A549 (cell line): Measurements from ENCODE around the gene CD4. TPM values are rescaled to one million over a fixed set of nuclear protein-coding genes. Genes with fewer than 3 reads are reported as not detected.

Source experiments
- ATAC-seq, 2 experiments: fragments of 200-7000 bp in 1 of 2; fragments of >200 bp in 1 of 2; cut with Nextera tagmentation in 1 of 2; cut with Tn5 transposase in 1 of 2; 3 replicates each; pipeline versions ENCODE4 v1.8.0 to v1.9.1; 2018 to 2020; ENCODE audit warnings: mild to moderate bottlenecking in 1 of 2, moderate library complexity in 1 of 2
- CTCF ChIA-PET: fragments of 300-600 bp; sonication (Branson Sonifier 250); formaldehyde crosslinking; extraction: SDS; loops from one replicate; lab custom pipeline; 2021; ENCODE audit warnings: antibody characterized with exemption, inconsistent platforms; lab: Yijun Ruan, JAX
- POLR2A ChIA-PET: fragments of 350-600 bp; formaldehyde crosslinking; extraction: SDS; loops from one replicate; lab custom pipeline; 2021; ENCODE audit warnings: antibody characterized with exemption, inconsistent platforms; lab: Yijun Ruan, JAX
- DNase-seq, 2 experiments: peaks; one replicate each; pipeline versions ENCODE4 v3.0.0 to v3.0.0-alpha.2; 2011 to 2016; ENCODE audit warnings: low read depth in 1 of 2, low spot score in 1 of 2
- FAIRE-seq: peaks from 2 replicates; lab custom pipeline; 2011; peaks lifted over from hg19 to GRCh38; lab: Jason Lieb, UNC
- H3K27ac ChIP-seq, 2 experiments: fragments of >200 bp; sonication (Bioruptor Twin); formaldehyde crosslinking; 3 replicates each; pipeline ENCODE4 v1.5.1; 2016 to 2017
- H3K4me1 ChIP-seq: fragments of >200 bp; sonication (Bioruptor Twin); formaldehyde crosslinking; 3 replicates; pipeline ENCODE4 v1.6.1; 2016
- H3K4me2 ChIP-seq: fragments of >200 bp; sonication (Bioruptor Twin); formaldehyde crosslinking; 3 replicates; pipeline ENCODE4 v1.6.1; 2016
- H3K4me3 ChIP-seq: fragments of >200 bp; sonication (Bioruptor Twin); formaldehyde crosslinking; 3 replicates; pipeline ENCODE4 v1.5.1; 2016
- H3K9me3 ChIP-seq: fragments of >200 bp; sonication (Bioruptor Twin); formaldehyde crosslinking; 3 replicates; pipeline ENCODE4 v1.6.1; 2016
- CBX8 ChIP-seq: fragments of 200-600 bp; sonication (generic); IDR thresholded peaks from 2 replicates; pipeline ENCODE4 v1.6.1; 2016
- CEBPB ChIP-seq, 2 experiments: fragments of >200 bp in 1 of 2; sonication (Bioruptor Twin) in 1 of 2; formaldehyde crosslinking in 1 of 2; IDR thresholded peaks; 2 replicates each; pipeline ENCODE4 v1.6.1; 2012 to 2016
- CHD2 ChIP-seq: fragments of 150-350 bp; IDR thresholded peaks from 2 replicates; pipeline ENCODE4 v1.6.1; 2014; ENCODE audit warnings: low read length; ENCODE audit not compliant: partially characterized antibody
- E2F6 ChIP-seq: IDR thresholded peaks from 2 replicates; pipeline ENCODE4 v1.6.1; 2012; ENCODE audit warnings: low read depth, borderline replicate concordance
- ELK1 ChIP-seq: fragments of 150-350 bp; IDR thresholded peaks from 2 replicates; pipeline ENCODE4 v1.6.1; 2014; ENCODE audit warnings: low read depth, mild to moderate bottlenecking, low read length
- FOSL2 ChIP-seq, 2 experiments: fragments of 450-650 bp in 1 of 2; fragments of >200 bp in 1 of 2; sonication (Bioruptor Twin) in 1 of 2; formaldehyde crosslinking; IDR thresholded peaks; 2 replicates each; pipeline versions ENCODE4 v1.5.0 to v1.6.1; 2016 to 2020; ENCODE audit warnings: mild to moderate bottlenecking in 1 of 2, moderate library complexity in 1 of 2
- FOXS1 ChIP-seq: fragments of 250-450 bp; sonication (Bioruptor Pico); IDR thresholded peaks from 2 replicates; pipeline ENCODE4 v1.5.0; 2020; ENCODE audit warnings: mild to moderate bottlenecking, moderate library complexity
- HES2 ChIP-seq: fragments of >200 bp; sonication (Bioruptor Twin); formaldehyde crosslinking; IDR thresholded peaks from 2 replicates; pipeline ENCODE4 v1.6.1; 2016
- HOXB13 ChIP-seq: fragments of 250-450 bp; sonication (Bioruptor Pico); IDR thresholded peaks from 2 replicates; pipeline ENCODE4 v1.5.0; 2020; ENCODE audit warnings: low read depth, mild to moderate bottlenecking, moderate library complexity
- JUN ChIP-seq, 2 experiments: fragments of >200 bp; sonication (Bioruptor Twin); formaldehyde crosslinking; IDR thresholded peaks; 2 replicates in 1 of 2; 3 replicates in 1 of 2; pipeline ENCODE4 v1.6.1; 2016 to 2017
- JUNB ChIP-seq: fragments of >200 bp; sonication (Bioruptor Twin); formaldehyde crosslinking; IDR thresholded peaks from 2 replicates; pipeline ENCODE4 v1.6.1; 2016
- KDM5A ChIP-seq: fragments of 200-600 bp; sonication (generic); IDR thresholded peaks from 2 replicates; pipeline ENCODE4 v1.6.1; 2016; ENCODE audit warnings: antibody characterized with exemption, mild to moderate bottlenecking
- MAFK ChIP-seq: fragments of 450-650 bp; IDR thresholded peaks from 2 replicates; pipeline ENCODE4 v1.6.1; 2014; ENCODE audit not compliant: partially characterized antibody
- MAX ChIP-seq: IDR thresholded peaks from 2 replicates; pipeline ENCODE4 v1.6.1; 2012
- NR3C1 ChIP-seq: fragments of >200 bp; sonication (Bioruptor Twin); formaldehyde crosslinking; IDR thresholded peaks from 3 replicates; pipeline ENCODE4 v1.6.1; 2017
- PBX3 ChIP-seq: IDR thresholded peaks from 2 replicates; pipeline ENCODE4 v1.6.1; 2012
- PHF8 ChIP-seq: fragments of 200-600 bp; sonication (generic); IDR thresholded peaks from 2 replicates; pipeline ENCODE4 v1.6.1; 2016; ENCODE audit warnings: low read depth, mild to moderate bottlenecking, antibody characterized with exemption, moderate library complexity, borderline replicate concordance
- POLR2A ChIP-seq: IDR thresholded peaks from 2 replicates; pipeline ENCODE4 v1.6.1; 2012; ENCODE audit warnings: mild to moderate bottlenecking, low read length
- POLR2AphosphoS2 ChIP-seq: conservative IDR thresholded peaks from 2 replicates; pipeline ENCODE4 v1.6.1; 2012; ENCODE audit warnings: low read length, improper control_type of control experiment, inconsistent platforms
- RAD21 ChIP-seq, 2 experiments: fragments of >200 bp in 1 of 2; sonication (Bioruptor Twin) in 1 of 2; formaldehyde crosslinking in 1 of 2; IDR thresholded peaks in 1 of 2; conservative IDR thresholded peaks in 1 of 2; 2 replicates in 1 of 2; 3 replicates in 1 of 2; pipeline ENCODE4 v1.6.1; 2012 to 2018; ENCODE audit warnings: inconsistent platforms in 1 of 2
- RARB ChIP-seq: fragments of 250-450 bp; sonication (Bioruptor Pico); IDR thresholded peaks from 2 replicates; pipeline ENCODE4 v1.8.0; 2021; ENCODE audit warnings: mild to moderate bottlenecking, moderate library complexity
- RCOR1 ChIP-seq: fragments of 150-350 bp; IDR thresholded peaks from 2 replicates; pipeline ENCODE4 v1.6.1; 2014; ENCODE audit warnings: antibody characterized with exemption, low read length, low read depth
- SREBF2 ChIP-seq: fragments of 450-650 bp; IDR thresholded peaks from 2 replicates; pipeline ENCODE4 v1.6.1; 2014; ENCODE audit warnings: mild to moderate bottlenecking, moderate library complexity
- TFCP2L1 ChIP-seq: fragments of 250-450 bp; sonication (Bioruptor Pico); IDR thresholded peaks from 2 replicates; pipeline ENCODE4 v1.5.0; 2021; ENCODE audit warnings: mild to moderate bottlenecking
- ZNF302 ChIP-seq: fragments of 250-450 bp; sonication (Bioruptor Pico); IDR thresholded peaks from 2 replicates; pipeline ENCODE4 v1.9.0; 2021; ENCODE audit warnings: inconsistent platforms, mild to moderate bottlenecking, moderate library complexity
- WGBS: methylation state at CpG from one replicate; pipeline ENCODE4 v1.1.6; 2017; ENCODE audit errors: missing lambda C conversion rate; 5-methylcytosine and 5-hydroxymethylcytosine counted together
- polyA plus RNA-seq, 4 experiments: library from polyadenylated mRNA; depleted of rRNA in 3 of 4; stranded (reverse); fragments of >200 nt; fragmentation: RNase III in 1 of 4; extraction: RNeasy Plus Mini Kit Qiagen cat#74134 plus additional on column Dnase treatment in 1 of 4; gene quantifications; 2 replicates in 3 of 4; 3 replicates in 1 of 4; pipeline ENCODE4 v1.2.3, GENCODE V29; 2011 to 2017

CD4 gene
- polyA plus RNA-seq, 2 of the 4 experiments (the other 2 are of a cell fraction): 0.03 TPM; not detected in 1

GRCh38 chr12:6745741-6746525, 43.4 kb upstream of the CD4 start:
- CTCF ChIA-PET: interaction anchor here (1.0 to 4.5 kb wide), 8 partner anchors 7 to 90 kb away, joined by 3 to 36 read pairs (median 6); partner anchors contain the start of genes MLF2 and PTMS

GRCh38 chr12:6747216-6747615, 42.1 kb upstream of the CD4 start:
- FAIRE-seq: no peak
- ATAC-seq: no peak
- ChIA-PET CTCF (interaction anchor here (0.9 to 2.0 kb wide), 4 partner anchors 15 to 89 kb away, joined by 3 to 4 read pairs (median 3); no protein-coding TSS in a partner anchor), POLR2A (interaction anchor here (1.0 kb wide), 1 partner anchor 23 kb away, joined by 3 read pairs; the partner anchor contains the start of gene COPS7A)
- no peak for DNase-seq
- Histone ChIP-seq H3K4me3 (no peak overlapping the region), H3K4me2 (no peak overlapping the region), H3K27ac (no peak overlapping the region)
- 92% methylated on average over 4 of the region's 4 CpGs for WGBS
- no peak for TF ChIP-seq MAFK
- TF ChIP-seq TFCP2L1 (CRISPR knock-in tag): no peak
- TF ChIP-seq KDM5A: no peak
- no peak for TF ChIP-seq NR3C1
- no peak for TF ChIP-seq SREBF2
- TF ChIP-seq PHF8: no peak
- TF ChIP-seq ELK1: no peak
- no peak for TF ChIP-seq CEBPB (IDR thresholded peaks at IDR 0.05)
- no peak for TF ChIP-seq E2F6
- TF ChIP-seq, all 56 proteins: peak for 0
- no peaks in the 10 kb centered on the region for H3K9me3 ChIP-seq
- peaks cover 15% of the 10 kb centered on the region for H3K4me1 ChIP-seq

More at GRCh38 chr12:6745741-6746525, 43.4 kb upstream of the CD4 start:
- TF ChIP-seq JUN (IDR thresholded peaks at IDR 0.05) (peak in 1 of 2 experiments; percentile 10; a peak in 1 of 5 replicates), RAD21 (conservative IDR thresholded peaks at IDR 0.05 in 1 of 2, IDR thresholded peaks at IDR 0.05 in 1 of 2) (no peak)
- no peak overlapping the region for H3K27ac ChIP-seq
- POLR2A ChIA-PET: no interaction called here
- FAIRE-seq (no peak), DNase-seq (no peak), ATAC-seq (peak; percentile 25 to 49; a peak in 3 of 6 replicates)
- no peak overlapping the region for H3K4me3 ChIP-seq
- H3K4me2 ChIP-seq: no peak overlapping the region
- WGBS: 81% methylated on average over 13 of the region's 13 CpGs
- H3K4me1 ChIP-seq: 0 out of 3 replicates have a peak, but pooled peaks cover 4% of the 10 kb centered on the region
- no peaks in the 10 kb centered on the region for H3K9me3 ChIP-seq

GRCh38 chr12:6748761-6749160, 40.6 kb upstream of the CD4 start:
- ATAC-seq (no peak), FAIRE-seq (no peak), DNase-seq (no peak)
- no peaks in the 10 kb centered on the region for H3K9me3 ChIP-seq
- no peak overlapping the region for H3K4me2 ChIP-seq
- ChIA-PET CTCF (interaction anchor here (1.4 to 2.2 kb wide), 4 partner anchors 11 to 124 kb away, joined by 3 to 6 read pairs (median 4); partner anchors contain the start of genes COPS7A and PTMS), POLR2A (no interaction called here)
- WGBS: 94% methylated on average over 23 of the region's 28 CpGs
- no peak overlapping the region for H3K4me3 ChIP-seq
- H3K4me1 ChIP-seq: peaks cover 12% of the 10 kb centered on the region
- H3K27ac ChIP-seq: no peak overlapping the region
- TF ChIP-seq FOXS1 (CRISPR knock-in tag) (no peak), POLR2AphosphoS2 (no peak), CHD2 (no peak), FOSL2 (IDR thresholded peaks at IDR 0.05) (no peak), FOSL2 (CRISPR knock-in tag; IDR thresholded peaks at IDR 0.05) (no peak), POLR2A (no peak), JUNB (no peak)
- TF ChIP-seq, all 56 proteins: peak for 0

GRCh38 chr12:6750506-6750905, 38.8 kb upstream of the CD4 start:
- ChIA-PET POLR2A (no interaction called here), CTCF (interaction anchor here (1.4 to 13.7 kb wide), 4 partner anchors 27 to 82 kb away, joined by 3 to 670 read pairs (median 154); partner anchors contain the start of genes CD4, COPS7A, GNB3 and GPR162)
- Histone ChIP-seq H3K4me3 (no peak overlapping the region), H3K27ac (no peak overlapping the region), H3K4me1 (peaks cover 21% of the 10 kb centered on the region), H3K9me3 (no peaks in the 10 kb centered on the region), H3K4me2 (no peak overlapping the region)
- WGBS: 95% methylated on average over 4 of the region's 4 CpGs
- DNase-seq: no peak
- no peak for FAIRE-seq
- ATAC-seq: no peak
- TF ChIP-seq HOXB13 (CRISPR knock-in tag) (no peak), POLR2A (no peak), RCOR1 (no peak), PHF8 (no peak), PBX3 (no peak), RARB (CRISPR knock-in tag) (no peak), CHD2 (no peak), MAX (no peak), ZNF302 (CRISPR knock-in tag) (no peak), CBX8 (no peak), HES2 (no peak), ELK1 (no peak)
